Measurements from ENCODE around the gene TTC39B.

TTC39B gene

DNA sequence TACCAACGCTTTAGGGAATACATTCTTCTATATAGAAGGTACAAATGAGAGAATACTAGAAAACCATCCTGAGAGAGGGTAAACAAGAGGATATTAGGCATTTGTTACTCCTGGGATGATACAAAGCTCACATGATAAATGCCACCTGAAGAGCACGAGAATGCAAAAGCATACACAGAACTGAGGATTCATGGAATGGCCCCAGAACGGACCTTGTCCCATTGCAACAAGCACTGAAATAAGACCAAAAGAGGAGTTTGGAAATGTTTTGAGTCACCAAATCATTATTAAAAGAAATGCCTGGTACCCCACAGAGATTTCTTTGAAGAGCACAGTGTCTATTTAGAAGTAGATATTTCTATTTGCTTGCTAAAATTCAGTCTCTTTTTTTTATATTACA is 173.5 kb downstream of the TTC39B start:
- DNase-seq (ENCODE audit: low read depth): no peak

DNA sequence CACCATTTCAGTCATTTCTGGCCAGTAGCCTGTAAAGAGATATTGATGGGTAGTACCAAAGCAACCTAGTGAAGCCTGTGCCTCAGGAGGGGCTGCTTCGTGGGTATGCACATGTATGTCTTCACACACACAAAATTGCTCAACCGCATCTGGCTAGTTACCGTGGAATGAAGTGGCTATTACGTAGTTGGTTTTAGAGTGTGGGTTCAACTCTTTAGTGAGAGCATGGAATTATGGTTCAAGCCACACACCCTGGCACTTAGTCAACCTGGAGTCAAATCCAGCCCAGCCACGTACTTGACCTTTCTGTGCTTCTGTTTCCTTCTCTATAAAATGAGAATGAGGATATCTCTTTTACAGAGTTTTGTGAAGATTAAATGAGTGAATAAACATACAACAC is 174.9 kb downstream of the TTC39B start:
- DNase-seq (ENCODE audit: low read depth): no peak

DNA sequence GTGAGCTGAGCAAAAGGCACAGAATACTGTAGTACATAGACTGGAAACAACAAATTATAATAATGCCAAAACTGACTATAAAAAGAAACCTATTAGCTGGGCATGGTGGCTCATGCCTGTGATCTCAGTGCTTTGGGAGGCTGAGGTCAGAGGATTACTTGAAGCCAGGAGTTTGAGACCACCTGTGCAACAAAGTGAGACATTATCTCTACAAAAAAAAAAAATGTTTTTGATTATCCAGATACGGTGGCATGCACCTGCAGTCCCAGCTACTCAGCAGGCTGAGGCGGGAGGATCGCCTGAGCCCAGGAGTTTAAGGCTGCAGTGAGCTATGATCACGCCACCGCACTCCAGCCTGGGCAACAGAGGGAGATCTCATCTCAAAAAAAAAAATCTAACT is 175.9 kb downstream of the TTC39B start:
- DNase-seq (ENCODE audit: low read depth): no peak

DNA sequence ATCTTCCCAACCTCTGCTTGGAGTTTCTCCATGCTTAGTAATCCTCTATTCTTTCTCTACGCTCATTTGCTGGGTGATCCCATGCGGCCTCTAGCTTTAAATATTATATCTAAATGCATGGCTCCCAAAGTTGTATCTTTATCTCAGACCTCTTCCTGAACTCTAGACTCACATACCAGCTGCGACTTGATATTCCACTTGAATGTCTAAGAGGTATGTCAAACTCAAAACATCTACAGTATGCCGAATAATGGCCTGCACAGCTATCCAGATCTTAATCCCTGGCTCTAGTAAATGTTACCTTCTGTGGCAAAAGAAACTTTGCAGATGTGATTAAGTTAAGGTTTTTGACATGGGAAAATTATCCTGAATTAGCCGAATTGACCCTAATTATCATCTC is 179.2 kb downstream of the TTC39B start:
- no peak for DNase-seq (ENCODE audit: low read depth)

DNA sequence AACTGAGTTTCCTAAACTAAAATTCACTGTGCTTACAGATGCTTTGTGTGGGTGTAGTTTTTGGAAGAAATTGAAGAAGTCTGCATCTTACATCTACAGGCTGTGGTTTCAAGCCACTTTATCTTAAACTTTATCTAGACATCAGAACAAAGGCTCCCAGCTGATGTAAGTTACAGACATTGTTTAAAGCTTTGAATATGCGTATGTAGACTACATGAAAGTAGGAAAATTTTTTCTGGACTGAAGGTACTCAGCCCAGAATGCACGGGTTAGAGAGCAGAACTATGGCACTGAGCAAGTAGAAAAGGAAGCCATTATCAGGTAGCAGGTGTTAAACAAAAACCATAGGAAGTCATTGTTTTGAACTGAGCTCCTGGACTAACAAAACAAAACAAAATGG is 185.4 kb downstream of the TTC39B start:
- no peak for DNase-seq (ENCODE audit: low read depth)

- no peak for DNase-seq (ENCODE audit: low read depth)
Observed at GRCh38 chr9:15116130-15116580, 190.9 kb downstream of the TTC39B start.

DNA sequence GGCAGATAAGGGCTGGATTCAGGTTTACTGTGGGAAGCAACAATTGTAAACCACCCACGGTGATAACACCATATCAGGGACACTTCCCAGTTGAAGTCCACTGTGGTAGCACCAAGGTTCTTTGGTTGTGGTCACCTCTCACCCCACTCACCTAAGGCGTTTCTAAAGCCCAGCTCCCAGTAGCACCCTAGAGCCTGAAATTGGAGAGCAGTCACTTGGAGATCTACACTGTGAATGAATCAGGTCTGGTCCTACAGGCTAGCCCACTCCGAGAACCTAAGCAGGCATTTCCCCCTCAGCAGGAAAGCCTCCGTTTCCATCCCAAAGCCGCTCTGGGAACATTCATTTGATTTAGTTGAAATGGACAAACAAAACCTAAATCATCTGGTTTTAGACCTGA is 191.3 kb downstream of the TTC39B start:
- DNase-seq (ENCODE audit: low read depth): no peak

DNA sequence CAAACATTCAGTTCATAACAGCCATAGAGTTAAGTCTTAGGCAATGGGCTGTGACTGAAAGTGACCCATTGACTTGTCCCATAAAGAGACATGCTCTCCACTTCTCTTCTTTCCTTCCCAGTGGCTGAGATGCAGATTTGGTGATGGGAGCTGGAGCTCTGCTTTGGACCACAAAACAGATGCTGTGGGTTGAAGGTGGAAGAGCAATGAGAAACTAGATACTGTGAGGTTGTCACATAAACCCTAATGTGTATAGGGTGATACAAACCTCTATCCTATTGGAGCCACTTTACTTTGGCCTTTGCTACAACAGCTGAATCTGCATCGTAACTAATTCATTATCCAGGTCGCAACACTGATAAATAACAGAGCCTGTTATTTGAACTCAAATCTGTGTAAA is 192.0 kb downstream of the TTC39B start:
- DNase-seq (ENCODE audit: low read depth): no peak

All from activated T-cell treated with anti-CD3 and anti-CD28 coated beads for 24 hours (primary cell).